WTC11 (cell line): Measurements from ENCODE around the gene OR2A14. TPM values are rescaled to one million over a fixed set of nuclear protein-coding genes. Genes with fewer than 3 reads are reported as not detected.

Source experiments
- ATAC-seq: fragments of 200-7000 bp; cut with Tn5 transposase; 2 replicates; pipeline ENCODE4 v1.10.0; 2021; ENCODE audit warnings: mild to moderate bottlenecking, moderate library complexity
- CTCF ChIA-PET: fragments of 300-600 bp; sonication (Branson Sonifier 250); formaldehyde crosslinking; loops from one replicate; lab custom pipeline; 2021; ENCODE audit warnings: antibody characterized with exemption; lab: Charles Lee
- POLR2A ChIA-PET: fragments of 350-600 bp; sonication (Branson Sonifier 250); formaldehyde crosslinking; loops from one replicate; lab custom pipeline; 2021; ENCODE audit warnings: antibody characterized with exemption; lab: Charles Lee
- DNase-seq: peaks from one replicate; pipeline ENCODE4 v3.0.0; 2021; ENCODE audit warnings: low spot score
- H3K27ac Mint-ChIP-seq: 2 replicates; pipeline ENCODE4 v1.8.0; 2021; ENCODE audit warnings: mixed read lengths
- H3K27me3 Mint-ChIP-seq: 2 replicates; pipeline ENCODE4 v1.8.0; 2021; ENCODE audit warnings: low read depth, mild to moderate bottlenecking, moderate library complexity, mixed read lengths
- H3K36me3 Mint-ChIP-seq: 2 replicates; pipeline ENCODE4 v1.8.0; 2021; ENCODE audit warnings: mixed read lengths
- H3K4me1 Mint-ChIP-seq: 2 replicates; pipeline ENCODE4 v1.8.0; 2022; ENCODE audit warnings: mixed read lengths
- H3K4me3 Mint-ChIP-seq: 2 replicates; pipeline ENCODE4 v1.8.0; 2021; ENCODE audit warnings: mild to moderate bottlenecking, moderate library complexity, mixed read lengths
- H3K9me3 Mint-ChIP-seq: 2 replicates; pipeline ENCODE4 v1.8.0; 2021; ENCODE audit warnings: mixed read lengths
- AFF4 ChIP-seq: sonication (generic); formaldehyde crosslinking; IDR thresholded peaks from 2 replicates; pipeline ENCODE4 v1.8.1; 2023; ENCODE audit warnings: mild to moderate bottlenecking, missing genetic modification reagents, borderline replicate concordance
- CREM ChIP-seq: sonication (generic); formaldehyde crosslinking; IDR thresholded peaks from 2 replicates; pipeline ENCODE4 v1.8.1; 2022; ENCODE audit warnings: mild to moderate bottlenecking, missing genetic modification reagents, moderate library complexity
- CTCF ChIP-seq: fragments of 200-600 bp; IDR thresholded peaks from 2 replicates; pipeline ENCODE4 v1.8.0; 2022; ENCODE audit warnings: antibody characterized with exemption
- E2F1 ChIP-seq: sonication (generic); formaldehyde crosslinking; IDR thresholded peaks from 2 replicates; pipeline ENCODE4 v1.8.0; 2022; ENCODE audit warnings: mild to moderate bottlenecking, missing genetic modification reagents
- ERG ChIP-seq: fragments of 250-450 bp; sonication (Bioruptor Pico); IDR thresholded peaks from 2 replicates; pipeline ENCODE4 v1.8.0; 2021; ENCODE audit warnings: mild to moderate bottlenecking
- ESRRA ChIP-seq: sonication (generic); formaldehyde crosslinking; IDR thresholded peaks from 2 replicates; pipeline ENCODE4 v1.8.1; 2022; ENCODE audit warnings: mild to moderate bottlenecking, missing genetic modification reagents, borderline replicate concordance
- FOXP1 ChIP-seq: sonication (generic); formaldehyde crosslinking; IDR thresholded peaks from 2 replicates; pipeline ENCODE4 v1.8.0; 2022; ENCODE audit warnings: missing genetic modification reagents, mild to moderate bottlenecking, moderate library complexity, borderline replicate concordance
- GABPB1 ChIP-seq: sonication (generic); formaldehyde crosslinking; IDR thresholded peaks from 2 replicates; pipeline ENCODE4 v1.8.1; 2023; ENCODE audit warnings: mild to moderate bottlenecking, missing genetic modification reagents
- HMGXB4 ChIP-seq: sonication (generic); formaldehyde crosslinking; IDR thresholded peaks from 2 replicates; pipeline ENCODE4 v1.8.1; 2023; ENCODE audit warnings: mild to moderate bottlenecking, moderate library complexity, missing genetic modification reagents
- RELA ChIP-seq: sonication (generic); formaldehyde crosslinking; IDR thresholded peaks from 2 replicates; pipeline ENCODE4 v1.8.1; 2022; ENCODE audit warnings: missing genetic modification reagents, mild to moderate bottlenecking, borderline replicate concordance
- RORB ChIP-seq: fragments of 250-450 bp; sonication (Bioruptor Pico); IDR thresholded peaks from 2 replicates; pipeline ENCODE4 v1.9.0; 2021; ENCODE audit warnings: mild to moderate bottlenecking
- SOX15 ChIP-seq: fragments of 250-450 bp; sonication (Bioruptor Pico); IDR thresholded peaks from 2 replicates; pipeline ENCODE4 v1.9.0; 2021; ENCODE audit warnings: mild to moderate bottlenecking
- USF1 ChIP-seq: sonication (generic); formaldehyde crosslinking; IDR thresholded peaks from 2 replicates; pipeline ENCODE4 v1.8.0; 2022; ENCODE audit warnings: mild to moderate bottlenecking, missing genetic modification reagents
- ZBTB43 ChIP-seq: sonication (generic); formaldehyde crosslinking; IDR thresholded peaks from 2 replicates; pipeline ENCODE4 v1.8.1; 2023; ENCODE audit warnings: mild to moderate bottlenecking, missing genetic modification reagents
- ZMAT4 ChIP-seq: fragments of 250-450 bp; sonication (Bioruptor Pico); IDR thresholded peaks from 2 replicates; pipeline ENCODE4 v1.9.0; 2021; ENCODE audit warnings: mild to moderate bottlenecking
- ZNF121 ChIP-seq: sonication (generic); formaldehyde crosslinking; IDR thresholded peaks from 2 replicates; pipeline ENCODE4 v1.8.0; 2023; ENCODE audit warnings: missing genetic modification reagents
- ZNF138 ChIP-seq: sonication (generic); formaldehyde crosslinking; conservative IDR thresholded peaks from 2 replicates; pipeline ENCODE4 v1.8.1; 2022; ENCODE audit warnings: mild to moderate bottlenecking, moderate library complexity, missing genetic modification reagents
- ZNF396 ChIP-seq: fragments of 250-450 bp; sonication (Bioruptor Pico); IDR thresholded peaks from 2 replicates; pipeline ENCODE4 v1.8.0; 2021; ENCODE audit warnings: mild to moderate bottlenecking, moderate library complexity, borderline replicate concordance
- ZSCAN18 ChIP-seq: fragments of 250-450 bp; sonication (Bioruptor Pico); IDR thresholded peaks from 2 replicates; pipeline ENCODE4 v2.1.2; 2022; ENCODE audit warnings: mild to moderate bottlenecking, moderate library complexity
- total RNA-seq: library from RNA; stranded (reverse); gene quantifications from 3 replicates; pipeline ENCODE4 v1.2.3, GENCODE V29; 2021

The OR2A14 gene
- total RNA-seq, 1 experiment from 2014 or later: not detected

GRCh38 chr7:144098776-144099175 is 24.2 kb upstream of the OR2A14 start (continued):
- no peak for TF ChIP-seq USF1 (CRISPR knock-in tag)
- no peak for TF ChIP-seq ESRRA (CRISPR knock-in tag)
- no peak for TF ChIP-seq ZBTB43 (CRISPR knock-in tag)
- no peak for TF ChIP-seq ZNF138

- no peak for TF ChIP-seq ZNF121 (CRISPR knock-in tag)
- TF ChIP-seq HMGXB4 (CRISPR knock-in tag): no peak
- TF ChIP-seq CTCF: no peak
- no peak for TF ChIP-seq E2F1 (CRISPR knock-in tag)
- no peak for TF ChIP-seq RELA (CRISPR knock-in tag)
- TF ChIP-seq GABPB1 (CRISPR knock-in tag): no peak
- no peak for TF ChIP-seq FOXP1
- TF ChIP-seq AFF4 (CRISPR knock-in tag): no peak
- TF ChIP-seq, all 79 proteins: peak for 0
- Mint-ChIP-seq H3K9me3 (no peaks in the 10 kb centered on the region), H3K27me3 (no peaks in the 10 kb centered on the region), H3K4me3 (no peak overlapping the region), H3K27ac (no peak overlapping the region), H3K4me1 (no peaks in the 10 kb centered on the region), H3K36me3 (no peaks in the 10 kb centered on the region)
- ChIA-PET CTCF (no interaction called here), POLR2A (no interaction called here)
- ATAC-seq (no peak), DNase-seq (no peak)
These were observed 22.4 kb upstream of the OR2A14 start for GRCh38 chr7:144100607-144101006.

GRCh38 chr7:144102041-144102440 is 20.9 kb upstream of the OR2A14 start:
- POLR2A ChIA-PET: no interaction called here
- H3K27ac Mint-ChIP-seq: no peak overlapping the region
- no peak for ATAC-seq
- no peaks in the 10 kb centered on the region for H3K4me1 Mint-ChIP-seq
- no peaks in the 10 kb centered on the region for H3K36me3 Mint-ChIP-seq
- H3K27me3 Mint-ChIP-seq: no peaks in the 10 kb centered on the region
- CTCF ChIA-PET: interaction anchor here (1.6 kb wide), 1 partner anchor 26 kb away, joined by 9 read pairs; no protein-coding TSS in a partner anchor
- H3K9me3 Mint-ChIP-seq: no peaks in the 10 kb centered on the region
- H3K4me3 Mint-ChIP-seq: no peak overlapping the region
- no peak for DNase-seq
- TF ChIP-seq ZMAT4 (CRISPR knock-in tag) (no peak), USF1 (CRISPR knock-in tag) (no peak), ZSCAN18 (CRISPR knock-in tag) (no peak), RORB (CRISPR knock-in tag) (no peak), ZNF396 (CRISPR knock-in tag) (no peak), ERG (CRISPR knock-in tag) (no peak), SOX15 (CRISPR knock-in tag) (no peak), CREM (no peak)
